ENCODE measurements around the gene NBEAL2. TPM values are rescaled to one million over a fixed set of nuclear protein-coding genes. Genes with fewer than 3 reads are reported as not detected.
"Not testable (repeated sequence)": the region's sequence is repeated elsewhere in the genome, so short reads cannot be mapped to it uniquely, and the experiment has no call there.

NBEAL2 gene
- total and polyA plus RNA-seq, 11 donors, result 8.1 to 45.7 (median 13.1) TPM

- DNase-seq (no peak), ATAC-seq (no peak)
- Histone ChIP-seq H3K36me3 (peaks cover 0 to 19% (median 0%) of the 10 kb centered on the region in 9 donors), H3K4me1 (peaks cover 9 to 80% (median 63%) of the 10 kb centered on the region in 12 donors), H3K4me3 (no peak overlapping the region), H3K9me3 (no peaks in the 10 kb centered on the region), H3K27me3 (no peaks in the 10 kb centered on the region), H3K27ac (no peak overlapping the region)
- WGBS, 4 donors, result 91 to 95% (median 93%) methylated on average over 1 of the region's 1 CpG
- no peak for TF ChIP-seq CTCF (IDR thresholded peaks at IDR 0.05)
- TF ChIP-seq POLR2A (IDR thresholded peaks at IDR 0.05), result no peak
- intact Hi-C loops (cut with DNase I), result no loop called here
Observed at GRCh38 chr3:46962990-46963389, 16.5 kb upstream of the NBEAL2 start.

GRCh38 chr3:46964038-46964590 lies 15.4 kb upstream of the NBEAL2 start:
- H3K27me3 ChIP-seq; ATAC-seq; intact Hi-C loops (cut with DNase I); H3K4me3 ChIP-seq; H3K9me3 ChIP-seq; H3K27ac ChIP-seq: not testable (repeated sequence)
- DNase-seq, result peak in 1 of 5 donors; percentile 13
- peaks cover 0 to 24% (median 3%) of the 10 kb centered on the region in 9 donors for H3K36me3 ChIP-seq
- WGBS, 4 donors, result 95 to 97% (median 96%) methylated on average over 14 to 36 of the region's 36 CpGs
- peaks cover 9 to 82% (median 62%) of the 10 kb centered on the region in 12 donors for H3K4me1 ChIP-seq

GRCh38 chr3:46965151-46965550 lies 14.3 kb upstream of the NBEAL2 start:
- 69 to 81% (median 78%) methylated on average over 6 of the region's 6 CpGs for WGBS, 4 donors
- Histone ChIP-seq H3K4me3 (no peak overlapping the region), H3K36me3 (peaks cover 0 to 24% (median 6%) of the 10 kb centered on the region in 9 donors), H3K27ac (peak overlapping the region in 2 of 12 donors; percentile 4 to 52), H3K9me3 (no peaks in the 10 kb centered on the region), H3K27me3 (no peaks in the 10 kb centered on the region), H3K4me1 (peaks cover 3 to 82% (median 59%) of the 10 kb centered on the region in 12 donors)
- intact Hi-C loops (cut with DNase I), result no loop called here
- ATAC-seq (no peak), DNase-seq (peak in 1 of 5 donors; percentile 26)
- TF ChIP-seq CTCF (IDR thresholded peaks at IDR 0.05) (no peak), POLR2A (IDR thresholded peaks at IDR 0.05) (no peak)

GRCh38 chr3:46966811-46967210 lies 12.7 kb upstream of the NBEAL2 start:
- no peaks in the 10 kb centered on the region for H3K27me3 ChIP-seq
- no peak for ATAC-seq

More at GRCh38 chr3:46966811-46967210, 12.7 kb upstream of the NBEAL2 start:
- Histone ChIP-seq H3K9me3 (no peaks in the 10 kb centered on the region), H3K27ac (no peak overlapping the region), H3K36me3 (peaks cover 0 to 35% (median 6%) of the 10 kb centered on the region in 9 donors), H3K4me1 (peaks cover 0 to 83% (median 60%) of the 10 kb centered on the region in 12 donors), H3K4me3 (no peak overlapping the region)
- 79 to 86% (median 82%) methylated on average over 5 of the region's 5 CpGs for WGBS, 4 donors
- intact Hi-C loops (cut with DNase I), result no loop called here
- peak in 1 of 5 donors; percentile 22 for DNase-seq
- TF ChIP-seq POLR2A (IDR thresholded peaks at IDR 0.05), result no peak
- TF ChIP-seq CTCF (IDR thresholded peaks at IDR 0.05), result no peak
